ENCODE results near the gene MRPS27. TPM values are rescaled to one million over a fixed set of nuclear protein-coding genes. Genes with fewer than 3 reads are reported as not detected.
A peak's percentile ranks its signal among the peaks of the same experiment; 100 is the strongest.

MRPS27 gene
- 112 and 129 TPM in 2 replicates for total RNA-seq

GRCh38 chr5:72319976-72320752 is at the start of gene MRPS27, which contains the start of gene PTCD2:
TSS of gene MRPS27 (minus strand) at chr5:72320240. CDS start at chr5:72320221, 19 bp downstream.
TSS of gene PTCD2 (plus strand) at chr5:72320373. CDS start at chr5:72320383, 10 bp downstream.

Small RNA genes lying within 50 kb of the gene (small RNA-seq; reads per million reads assigned to genes)
- gene MIR4803 (1.1 reads per million, percentile 21 among the genes with 10 or more reads in this experiment), gene RN7SL153P (not detected)

Other genes with a start within 250 kb of the MRPS27 start
- gene MAP1B, start 212.8 kb downstream of the MRPS27 start, total RNA-seq = 296 and 318 TPM in 2 replicates
- gene PTCD2, start 133 bp upstream of the MRPS27 start, total RNA-seq = 12.5 and 12.8 TPM in 2 replicates
- 0.53 and 2.0 TPM in 2 replicates for gene ZNF366, start 187.2 kb upstream of the MRPS27 start, total RNA-seq

Measured in thoracic aorta endothelial cell (primary cell).